Thyroid gland (tissue), 4 donors: ENCODE results near the gene POU2AF1.

Experiments
- CTCF ChIP-seq, 6 experiments: fragments of 200-600 bp in 3 of 6; fragments of 450-650 bp in 3 of 6; sonication (generic) in 3 of 6; IDR thresholded peaks; one replicate each; pipeline ENCODE4 v1.5.1; 2016 to 2019; ENCODE audit warnings: antibody characterized with exemption in 6 of 6, mild to moderate bottlenecking in 2 of 6, inconsistent platforms in 1 of 6, moderate library complexity in 1 of 6
- POLR2A ChIP-seq, 2 donors: fragments of 450-650 bp; IDR thresholded peaks; one replicate each; pipeline ENCODE4 v1.6.1; 2017; ENCODE audit warnings: antibody characterized with exemption in 2 of 2, mild to moderate bottlenecking in 2 of 2, moderate library complexity in 1 of 2

- TF ChIP-seq POLR2A (IDR thresholded peaks at IDR 0.05) (no peak), CTCF (IDR thresholded peaks at IDR 0.05) (no peak)
These were observed 73.8 kb downstream of the POU2AF1 start for GRCh38 chr11:111305162-111305802.
